ENCODE data around the gene PAPOLA.

PAPOLA gene

DNA sequence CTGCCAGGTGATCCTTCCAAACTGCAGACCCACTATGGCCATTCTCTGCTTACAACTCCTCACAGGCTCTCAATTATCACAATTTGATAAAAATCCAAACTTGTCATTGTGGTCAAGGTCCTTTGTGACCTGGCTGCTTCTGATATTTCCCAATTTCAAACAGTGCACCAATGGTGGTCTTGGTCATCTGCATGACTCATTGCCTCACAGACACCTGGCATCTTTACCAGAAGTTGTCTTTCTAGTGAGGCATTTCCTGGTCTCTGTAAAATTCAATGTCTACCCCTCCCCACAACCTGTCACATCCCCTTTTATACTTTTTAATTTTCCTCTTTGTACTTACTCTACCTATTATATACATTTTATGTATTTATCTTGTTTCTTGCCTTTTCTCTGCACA lies 17.8 kb upstream of the PAPOLA start:
- no peak for TF ChIP-seq CTCF (conservative IDR thresholded peaks at IDR 0.05; ENCODE audit: control insufficient read depth, insufficient read depth, low read depth, low read length)
- DNase-seq (ENCODE audit: low read depth) = peak; percentile 12
- H3K4me3 ChIP-seq (ENCODE audit: control insufficient read depth, low read depth, low read length) = no peak overlapping the region

DNA sequence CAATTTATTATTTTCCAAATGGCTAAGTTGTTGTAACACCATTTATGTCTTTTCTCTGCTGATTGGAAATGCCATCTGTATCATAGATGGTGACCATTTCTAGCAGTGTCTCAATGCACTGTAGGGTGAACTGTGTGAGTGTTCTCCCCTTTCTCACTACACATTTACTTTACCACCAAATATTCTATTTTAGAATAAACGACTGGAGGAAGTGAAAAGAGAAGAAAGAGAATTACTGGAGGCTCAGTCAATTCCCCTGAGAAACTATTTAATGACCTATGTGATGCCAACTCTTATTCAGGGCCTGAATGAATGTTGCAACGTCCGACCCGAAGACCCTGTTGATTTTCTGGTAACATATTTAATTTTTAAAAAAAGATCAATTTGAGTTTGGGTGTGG lies 15.5 kb upstream of the PAPOLA start:
- no peak overlapping the region for H3K4me3 ChIP-seq (ENCODE audit: control insufficient read depth, low read depth, low read length)
- no peak for DNase-seq (ENCODE audit: low read depth)
- TF ChIP-seq CTCF (conservative IDR thresholded peaks at IDR 0.05; ENCODE audit: control insufficient read depth, insufficient read depth, low read depth, low read length) = no peak

DNA sequence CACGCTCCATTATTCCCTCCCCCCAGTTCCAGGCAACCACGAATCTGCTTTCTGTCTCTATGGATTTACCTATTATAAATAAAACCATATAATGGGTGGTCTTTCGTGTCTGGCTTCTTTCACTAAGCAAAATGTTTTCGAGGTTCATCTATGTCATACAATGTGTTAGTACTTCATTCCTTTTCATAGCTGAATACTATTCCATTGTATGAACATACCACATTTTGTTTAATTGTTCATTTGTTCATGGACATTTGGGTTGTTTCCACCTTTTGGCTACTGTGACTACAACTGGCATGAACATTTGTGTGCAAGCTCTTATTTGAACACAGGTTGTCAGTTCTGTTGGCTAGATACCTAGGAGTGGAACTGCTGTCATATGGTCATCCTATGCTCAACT lies 12.9 kb upstream of the PAPOLA start:
- DNase-seq (ENCODE audit: low read depth) = no peak
- no peak overlapping the region for H3K4me3 ChIP-seq (ENCODE audit: control insufficient read depth, low read depth, low read length)
- TF ChIP-seq CTCF (conservative IDR thresholded peaks at IDR 0.05; ENCODE audit: control insufficient read depth, insufficient read depth, low read depth, low read length) = no peak

DNA sequence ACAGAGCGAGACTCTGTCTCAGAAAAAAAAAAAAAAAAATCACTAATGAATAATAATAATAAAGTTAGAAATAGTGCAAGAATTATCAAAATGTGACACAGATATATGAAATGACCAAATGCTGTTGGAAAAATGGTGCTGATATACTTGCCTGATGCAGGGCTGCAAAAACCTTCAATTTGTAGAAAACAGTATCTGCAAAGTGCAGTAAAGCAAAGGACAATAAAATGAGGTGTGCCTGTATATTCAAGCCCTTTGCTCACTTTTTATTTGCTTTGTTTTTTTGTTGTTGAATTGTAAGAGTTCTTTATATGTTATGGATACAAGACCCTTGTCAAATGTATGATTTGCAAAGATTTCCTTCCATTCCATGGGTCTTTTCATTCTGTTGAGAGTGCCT lies 9.0 kb upstream of the PAPOLA start:
- no peak for DNase-seq (ENCODE audit: low read depth)
- H3K4me3 ChIP-seq (ENCODE audit: control insufficient read depth, low read depth, low read length) = no peak overlapping the region
- TF ChIP-seq CTCF (conservative IDR thresholded peaks at IDR 0.05; ENCODE audit: control insufficient read depth, insufficient read depth, low read depth, low read length) = no peak

DNA sequence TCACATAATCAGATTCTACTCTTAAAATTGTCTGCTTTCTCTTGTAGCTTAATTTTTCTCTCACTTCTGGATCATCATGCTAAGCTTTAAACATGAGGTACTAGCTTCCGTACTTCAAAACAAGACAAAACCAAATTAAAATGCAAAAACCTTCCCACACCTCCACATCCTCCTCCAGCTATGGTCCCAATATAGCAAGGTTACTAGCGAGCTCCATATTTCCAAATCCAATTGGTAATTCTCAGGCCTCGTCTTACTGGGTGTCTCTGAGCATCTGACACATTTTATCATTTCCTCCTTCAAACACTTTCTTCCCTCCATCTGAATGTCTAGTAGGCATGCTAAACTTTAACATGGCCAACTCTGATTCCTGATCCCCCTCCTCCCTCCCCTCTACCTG lies 7.9 kb upstream of the PAPOLA start:
- DNase-seq (ENCODE audit: low read depth) = no peak
- TF ChIP-seq CTCF (conservative IDR thresholded peaks at IDR 0.05; ENCODE audit: control insufficient read depth, insufficient read depth, low read depth, low read length) = no peak

DNA sequence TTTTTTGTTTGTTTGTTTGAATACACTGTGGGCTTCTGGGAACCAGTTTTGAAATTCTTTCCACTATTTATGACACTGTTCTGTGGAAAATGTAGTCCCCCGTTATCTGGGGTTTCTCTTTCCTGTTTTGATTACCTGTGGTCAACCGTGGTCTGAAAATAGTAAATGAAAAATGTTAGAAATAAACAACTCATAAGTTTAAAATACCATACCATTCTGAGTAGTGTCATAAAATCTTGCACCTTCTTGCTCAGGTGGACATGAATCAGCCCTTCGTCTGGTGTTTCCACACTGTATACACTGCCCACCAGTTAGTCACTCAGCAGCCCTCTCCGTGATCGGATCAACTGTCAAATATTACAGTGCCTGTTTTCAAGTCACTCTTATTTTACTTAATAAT lies 5.1 kb upstream of the PAPOLA start:
- DNase-seq (ENCODE audit: low read depth) = no peak
- no peak overlapping the region for H3K4me3 ChIP-seq (ENCODE audit: control insufficient read depth, low read depth, low read length)
- no peak for TF ChIP-seq CTCF (conservative IDR thresholded peaks at IDR 0.05; ENCODE audit: control insufficient read depth, insufficient read depth, low read depth, low read length)

More for the DNA sequence above, 7.9 kb upstream of the PAPOLA start:
- H3K4me3 ChIP-seq (ENCODE audit: control insufficient read depth, low read depth, low read length) = no peak overlapping the region

DNA sequence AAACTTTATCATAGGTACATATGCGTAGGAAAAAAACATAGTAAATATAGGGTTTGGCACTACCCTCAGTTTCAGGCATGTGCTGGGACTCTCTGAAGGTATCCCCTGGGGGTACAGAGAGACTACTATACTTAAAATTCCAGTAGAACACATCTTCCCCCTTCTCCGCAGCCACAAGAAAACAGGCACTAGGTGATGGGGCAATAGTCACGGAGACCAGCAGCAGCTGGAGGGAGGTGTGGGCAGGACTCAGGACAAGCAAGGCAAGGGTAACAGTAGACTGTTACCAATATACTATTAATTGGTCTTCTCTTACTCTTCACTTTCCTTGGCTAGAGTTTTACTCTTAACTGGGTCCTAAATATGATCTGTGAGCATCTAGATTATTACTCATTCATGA lies 4.6 kb upstream of the PAPOLA start:
- no peak overlapping the region for H3K4me3 ChIP-seq (ENCODE audit: control insufficient read depth, low read depth, low read length)
- DNase-seq (ENCODE audit: low read depth) = no peak

More for the DNA sequence above, 4.6 kb upstream of the PAPOLA start:
- TF ChIP-seq CTCF (conservative IDR thresholded peaks at IDR 0.05; ENCODE audit: control insufficient read depth, insufficient read depth, low read depth, low read length) = no peak

Measured in fibroblast of mammary gland (primary cell).